Right lobe of liver (tissue), 4 donors: ENCODE measurements around the gene MYO7B.

ENCODE experiments used
- POLR2A ChIP-seq: fragments of 450-650 bp; IDR thresholded peaks from one replicate; pipeline ENCODE4 v1.6.1; 2017; ENCODE audit warnings: antibody characterized with exemption, mild to moderate bottlenecking
- TF ChIP-seq, protein P1 (sequence below), 4 donors: fragments of 200-600 bp in 3 of 4; fragments of 450-650 bp in 1 of 4; IDR thresholded peaks; one replicate each; pipeline versions ENCODE4 v1.5.1 to v1.8.0; 2016 to 2022; ENCODE audit warnings: antibody characterized with exemption in 4 of 4, mild to moderate bottlenecking in 2 of 4
- donor health status: DM: no; HTN: no; CAD: no.
- donor health status: DM: no; HTN: no; CAD: no.
- donor health status: DM: no; HTN: yes; CAD: no.

DNA sequence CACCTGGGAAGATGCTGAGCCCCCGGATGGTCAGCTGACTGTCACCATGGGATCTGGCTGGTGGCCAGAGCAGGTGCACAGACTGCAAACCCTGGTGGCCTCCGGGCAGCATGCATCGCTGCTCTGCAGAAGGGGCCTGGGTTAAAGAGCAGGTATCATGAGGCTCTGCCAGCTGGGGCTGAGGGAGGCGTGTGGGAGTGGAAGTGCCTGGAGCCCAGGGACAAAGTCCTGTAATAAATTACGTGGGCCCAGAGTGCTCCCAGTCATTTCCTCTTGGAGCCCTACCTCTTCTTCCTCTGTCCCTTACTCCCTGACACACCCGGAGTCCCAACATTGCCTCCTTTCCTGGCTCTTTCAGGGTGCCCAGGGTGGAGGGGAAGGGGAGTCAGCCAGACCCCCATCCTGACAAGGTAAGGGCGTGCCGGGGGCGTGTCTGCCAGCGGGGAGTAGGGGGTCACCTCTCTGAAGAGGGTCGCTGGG, at the start of gene MYO7B:
- TF ChIP-seq POLR2A, result no peak
- TF ChIP-seq, protein P1, sequence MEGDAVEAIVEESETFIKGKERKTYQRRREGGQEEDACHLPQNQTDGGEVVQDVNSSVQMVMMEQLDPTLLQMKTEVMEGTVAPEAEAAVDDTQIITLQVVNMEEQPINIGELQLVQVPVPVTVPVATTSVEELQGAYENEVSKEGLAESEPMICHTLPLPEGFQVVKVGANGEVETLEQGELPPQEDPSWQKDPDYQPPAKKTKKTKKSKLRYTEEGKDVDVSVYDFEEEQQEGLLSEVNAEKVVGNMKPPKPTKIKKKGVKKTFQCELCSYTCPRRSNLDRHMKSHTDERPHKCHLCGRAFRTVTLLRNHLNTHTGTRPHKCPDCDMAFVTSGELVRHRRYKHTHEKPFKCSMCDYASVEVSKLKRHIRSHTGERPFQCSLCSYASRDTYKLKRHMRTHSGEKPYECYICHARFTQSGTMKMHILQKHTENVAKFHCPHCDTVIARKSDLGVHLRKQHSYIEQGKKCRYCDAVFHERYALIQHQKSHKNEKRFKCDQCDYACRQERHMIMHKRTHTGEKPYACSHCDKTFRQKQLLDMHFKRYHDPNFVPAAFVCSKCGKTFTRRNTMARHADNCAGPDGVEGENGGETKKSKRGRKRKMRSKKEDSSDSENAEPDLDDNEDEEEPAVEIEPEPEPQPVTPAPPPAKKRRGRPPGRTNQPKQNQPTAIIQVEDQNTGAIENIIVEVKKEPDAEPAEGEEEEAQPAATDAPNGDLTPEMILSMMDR (IDR thresholded peaks at IDR 0.05), result no peak
